H1 (cell line): Measurements from ENCODE around the gene TEX29. TPM values are rescaled to one million over a fixed set of nuclear protein-coding genes. Genes with fewer than 3 reads are reported as not detected.

Experiments used
- CEBPB ChIP-seq: IDR thresholded peaks from 2 replicates; pipeline ENCODE4 v1.6.1; 2012; ENCODE audit warnings: low read depth, low read length
- GABPA ChIP-seq: IDR thresholded peaks from 2 replicates; pipeline ENCODE4 v1.6.1; 2011; ENCODE audit warnings: mild to moderate bottlenecking, low read length, moderate library complexity, borderline replicate concordance; ENCODE audit not compliant: insufficient read depth
- JUND ChIP-seq: IDR thresholded peaks from 2 replicates; pipeline ENCODE4 v1.6.1; 2011; ENCODE audit warnings: mild to moderate bottlenecking, improper control_type of control experiment, low read length
- MAFK ChIP-seq: IDR thresholded peaks from 2 replicates; pipeline ENCODE4 v1.6.1; 2012; ENCODE audit warnings: low read depth, mild to moderate bottlenecking, improper control_type of control experiment, low read length
- POLR2A ChIP-seq, 2 experiments: IDR thresholded peaks; 1 replicate in 1 of 2; 2 replicates in 1 of 2; pipeline ENCODE4 v1.6.1; 2011; ENCODE audit warnings: low read depth in 2 of 2, low read length in 2 of 2, mild to moderate bottlenecking in 2 of 2; ENCODE audit errors: control extremely low read depth in 1 of 2
- RAD21 ChIP-seq, 2 experiments: IDR thresholded peaks in 1 of 2; conservative IDR thresholded peaks in 1 of 2; 2 replicates each; pipeline ENCODE4 v1.6.1; 2011; ENCODE audit warnings: low read depth in 2 of 2, low read length in 2 of 2, improper control_type of control experiment in 1 of 2, inconsistent platforms in 1 of 2, mild to moderate bottlenecking in 1 of 2, moderate library complexity in 1 of 2
- RBBP5 ChIP-seq: IDR thresholded peaks from 2 replicates; pipeline ENCODE4 v1.7.1; 2012; ENCODE audit warnings: low read depth, mild to moderate bottlenecking, inconsistent platforms, low read length, moderate library complexity, borderline replicate concordance
- RXRA ChIP-seq: IDR thresholded peaks from 2 replicates; pipeline ENCODE4 v1.6.1; 2011; ENCODE audit warnings: low read depth, mild to moderate bottlenecking, low read length, moderate library complexity; ENCODE audit not compliant: insufficient read depth
- SIN3A ChIP-seq, 2 experiments: IDR thresholded peaks in 1 of 2; conservative IDR thresholded peaks in 1 of 2; 2 replicates each; pipeline ENCODE4 v1.6.1; 2011 to 2012; ENCODE audit warnings: low read length in 2 of 2, improper control_type of control experiment in 1 of 2, low read depth in 1 of 2, mild to moderate bottlenecking in 1 of 2
- SIX5 ChIP-seq: IDR thresholded peaks from 2 replicates; pipeline ENCODE4 v1.6.1; 2011; ENCODE audit warnings: mild to moderate bottlenecking, low read depth, low read length
- SP1 ChIP-seq: IDR thresholded peaks from 2 replicates; pipeline ENCODE4 v1.6.1; 2011; ENCODE audit warnings: low read depth, low read length
- TAF1 ChIP-seq: IDR thresholded peaks from 2 replicates; pipeline ENCODE4 v1.6.1; 2011; ENCODE audit warnings: mild to moderate bottlenecking, low read depth, low read length
- TAF7 ChIP-seq: optimal IDR thresholded peaks from 2 replicates; pipeline ENCODE3; 2011; ENCODE audit warnings: low read depth, mild to moderate bottlenecking, inconsistent platforms, low read length, moderate library complexity, borderline replicate concordance
- polyA plus RNA-seq, 7 experiments: library from polyadenylated mRNA; depleted of rRNA in 3 of 7; stranded (reverse) in 5 of 7; unstranded in 2 of 7; fragments of >200 nt in 5 of 7; fragments of 200-250 nt in 2 of 7; gene quantifications; 1 replicate in 5 of 7; 2 replicates in 1 of 7; 4 replicates in 1 of 7; pipeline versions ENCODE4 v1.2.1 to v1.2.3, GENCODE V29; 2011 to 2013; ENCODE audit warnings: missing spikeins in 2 of 7, mixed read lengths in 2 of 7
- total RNA-seq: library from RNA; stranded (reverse); fragmentation: NEBNext Ultra II Directional; extraction: Animal tissue kit (Norgen Biotek cat#: 25700); gene quantifications from 2 replicates; pipeline ENCODE4 v1.2.1, GENCODE V29; 2021
- TF ChIP-seq, protein P1 (sequence below): IDR thresholded peaks from 2 replicates; pipeline ENCODE4 v1.6.1; 2012; ENCODE audit warnings: inconsistent platforms

Gene TEX29
- total and polyA plus RNA-seq, 2 of the 8 experiments (the other 6 are each of a cell fraction or from before 2014, with no cell fraction given), result 0.08 TPM; not detected in 1

DNA sequence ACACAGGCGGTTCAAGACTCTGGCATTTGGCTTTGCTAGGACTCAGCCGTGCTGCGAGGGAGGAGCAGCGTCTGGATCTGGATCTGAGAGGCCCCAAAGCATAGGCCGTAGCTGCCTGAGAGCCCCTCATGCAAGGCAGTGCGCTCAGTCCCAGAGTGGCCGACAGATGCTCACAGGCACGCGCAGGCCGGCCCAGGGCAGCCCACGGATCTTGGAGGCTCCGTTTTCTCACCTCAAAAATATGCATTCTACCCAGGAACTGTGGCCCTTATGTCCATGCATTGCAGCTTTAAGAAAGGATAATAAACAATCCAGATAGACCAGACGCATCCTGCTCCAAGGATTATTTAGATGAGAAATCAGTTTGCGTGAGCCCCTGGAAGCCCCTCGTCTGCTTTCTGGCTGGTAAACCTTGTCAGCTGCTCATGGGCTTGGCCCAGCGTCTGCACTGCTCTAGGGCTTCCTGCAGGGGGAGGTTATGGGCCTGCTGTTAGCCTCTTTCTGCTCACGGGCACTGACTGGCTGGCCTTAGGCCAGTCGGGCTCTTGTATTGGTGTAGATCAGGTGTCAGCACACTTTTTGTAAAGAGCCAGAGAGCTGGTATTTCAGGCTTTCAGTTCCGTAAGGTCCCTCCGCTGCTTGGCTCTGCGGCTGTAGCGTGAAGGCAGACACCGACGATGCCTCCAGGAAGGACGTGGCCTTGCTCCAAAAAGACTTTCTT is 24.2 kb downstream of the TEX29 start (continued):
- TF ChIP-seq SIN3A (conservative IDR thresholded peaks at IDR 0.05 in 1 of 2, IDR thresholded peaks at IDR 0.05 in 1 of 2; ENCODE audit: low read depth in 1 of 2, low read length in 2 of 2) (no peak), GABPA (peak; percentile 58; the same call in 1 of the 2 replicates), POLR2A (IDR thresholded peaks at IDR 0.05; ENCODE audit: control extremely low read depth in 1 of 2, low read depth in 2 of 2, low read length in 2 of 2) (no peak), RXRA (no peak), RAD21 (IDR thresholded peaks at IDR 0.05 in 1 of 2, conservative IDR thresholded peaks at IDR 0.05 in 1 of 2; ENCODE audit: low read depth in 2 of 2, low read length in 2 of 2) (peak; percentile 77 to 86), JUND (no peak), RBBP5 (0 out of 2 replicates have a peak, but pooled peaks have one; percentile 16), TAF7 (peak; percentile 28), TAF1 (0 out of 2 replicates have a peak, but pooled peaks have one; percentile 49), SIX5 (no peak), SP1 (0 out of 2 replicates have a peak, but pooled peaks have one; percentile 51), CEBPB (no peak), MAFK (no peak)
- TF ChIP-seq, protein P1, sequence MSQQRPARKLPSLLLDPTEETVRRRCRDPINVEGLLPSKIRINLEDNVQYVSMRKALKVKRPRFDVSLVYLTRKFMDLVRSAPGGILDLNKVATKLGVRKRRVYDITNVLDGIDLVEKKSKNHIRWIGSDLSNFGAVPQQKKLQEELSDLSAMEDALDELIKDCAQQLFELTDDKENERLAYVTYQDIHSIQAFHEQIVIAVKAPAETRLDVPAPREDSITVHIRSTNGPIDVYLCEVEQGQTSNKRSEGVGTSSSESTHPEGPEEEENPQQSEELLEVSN, result peak; percentile 46; the same call in 1 of the 2 replicates
